HepG2 (cell line): Measurements from ENCODE around the gene DSTN. TPM values are rescaled to one million over a fixed set of nuclear protein-coding genes. Genes with fewer than 3 reads are reported as not detected.

Source experiments
- AKAP8 ChIP-seq: sonication (generic); formaldehyde crosslinking; IDR thresholded peaks from 2 replicates; pipeline ENCODE4 v1.5.1; 2020; ENCODE audit warnings: mild to moderate bottlenecking, missing genetic modification reagents
- BORCS8-MEF2B ChIP-seq: sonication (generic); formaldehyde crosslinking; IDR thresholded peaks from 2 replicates; pipeline ENCODE4 v1.8.0; 2022; ENCODE audit warnings: mild to moderate bottlenecking, missing genetic modification reagents
- CBX5 ChIP-seq: sonication (generic); formaldehyde crosslinking; IDR thresholded peaks from 2 replicates; pipeline ENCODE4 v1.4.0; 2020; ENCODE audit warnings: missing genetic modification reagents, borderline replicate concordance
- IKZF4 ChIP-seq: sonication (generic); formaldehyde crosslinking; IDR thresholded peaks from 2 replicates; pipeline ENCODE4 v1.5.1; 2020; ENCODE audit warnings: borderline replicate concordance, mild to moderate bottlenecking, low read depth, missing genetic modification reagents; ENCODE audit errors: not compliant biosample characterization
- ISX ChIP-seq: sonication (generic); formaldehyde crosslinking; conservative IDR thresholded peaks from 2 replicates; pipeline ENCODE4 v1.5.0; 2020; ENCODE audit warnings: missing genetic modification reagents
- MATR3 ChIP-seq: sonication (generic); formaldehyde crosslinking; IDR thresholded peaks from 2 replicates; pipeline ENCODE4 v1.4.0; 2020; ENCODE audit warnings: missing genetic modification reagents
- PLSCR1 ChIP-seq: sonication (generic); formaldehyde crosslinking; IDR thresholded peaks from 2 replicates; pipeline ENCODE4 v1.5.0; 2020; ENCODE audit warnings: missing genetic modification reagents, mild to moderate bottlenecking, borderline replicate concordance
- SPEN ChIP-seq: sonication (generic); formaldehyde crosslinking; IDR thresholded peaks from 2 replicates; pipeline ENCODE4 v1.5.1; 2020; ENCODE audit warnings: low read depth, mild to moderate bottlenecking, missing genetic modification reagents
- TP53 ChIP-seq: sonication (generic); formaldehyde crosslinking; conservative IDR thresholded peaks from 2 replicates; pipeline ENCODE4 v1.4.0; 2020; ENCODE audit warnings: missing genetic modification reagents
- YY1 ChIP-seq: IDR thresholded peaks from 2 replicates; pipeline ENCODE4 v1.6.1; 2011; ENCODE audit warnings: low read length, low read depth, moderate library complexity, mild to moderate bottlenecking; ENCODE audit not compliant: insufficient read depth, insufficient replicate concordance
- ZBTB46 ChIP-seq: sonication (generic); formaldehyde crosslinking; IDR thresholded peaks from 2 replicates; pipeline ENCODE4 v1.4.0; 2020; ENCODE audit warnings: mild to moderate bottlenecking, missing genetic modification reagents, borderline replicate concordance
- ZNF777 ChIP-seq: sonication (generic); formaldehyde crosslinking; IDR thresholded peaks from 2 replicates; pipeline ENCODE4 v1.4.0; 2020; ENCODE audit warnings: missing genetic modification reagents
- polyA plus RNA-seq, 8 experiments: library from polyadenylated mRNA; depleted of rRNA in 3 of 8; stranded (reverse) in 7 of 8; unstranded in 1 of 8; fragments of >200 nt; fragmentation: Illumina TruSeq in 4 of 8; extraction: Trizol in 4 of 8; gene quantifications; 2 replicates each; pipeline versions ENCODE4 v1.2.1 to v1.2.3, GENCODE V29; 2011 to 2016; ENCODE audit warnings: low read depth in 4 of 8, missing spikeins in 1 of 8, mixed read lengths in 1 of 8; ENCODE audit not compliant: insufficient read depth in 1 of 8
- total RNA-seq, 5 experiments: library from RNA; depleted of rRNA; stranded (reverse); fragments of >200 nt; fragmentation: Illumina TruSeq; extraction: Trizol; gene quantifications; 2 replicates each; pipeline ENCODE4 v1.2.3, GENCODE V29; 2016; ENCODE audit warnings: low read depth in 1 of 5
- TF ChIP-seq, protein P1 (sequence below): sonication (generic); formaldehyde crosslinking; IDR thresholded peaks from 2 replicates; pipeline ENCODE4 v1.5.1; 2020; ENCODE audit warnings: missing genetic modification reagents, mild to moderate bottlenecking, borderline replicate concordance
- TF ChIP-seq, protein P2 (sequence below): sonication (generic); formaldehyde crosslinking; IDR thresholded peaks from 2 replicates; pipeline ENCODE4 v1.5.0; 2020; ENCODE audit warnings: mild to moderate bottlenecking, missing genetic modification reagents, borderline replicate concordance

DSTN gene
- total and polyA plus RNA-seq, 2 of the 13 experiments (the other 11 are each of a cell fraction or from before 2014, with no cell fraction given) = 27.6 to 106 TPM

DNA sequence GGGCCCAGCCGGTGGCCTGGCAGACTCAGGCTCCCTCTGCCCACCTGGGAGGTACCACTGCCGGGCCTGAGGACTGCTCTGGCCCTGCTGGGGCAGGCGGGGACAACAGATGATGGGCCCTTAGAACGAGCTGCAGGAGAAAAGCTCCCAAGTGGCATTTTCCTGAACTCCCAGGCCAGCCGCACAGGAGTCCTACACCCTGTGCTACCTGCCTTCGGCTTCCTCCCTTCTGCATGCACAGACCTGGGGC lies 41.3 kb downstream of the DSTN start (continued):
- TF ChIP-seq, protein P1, sequence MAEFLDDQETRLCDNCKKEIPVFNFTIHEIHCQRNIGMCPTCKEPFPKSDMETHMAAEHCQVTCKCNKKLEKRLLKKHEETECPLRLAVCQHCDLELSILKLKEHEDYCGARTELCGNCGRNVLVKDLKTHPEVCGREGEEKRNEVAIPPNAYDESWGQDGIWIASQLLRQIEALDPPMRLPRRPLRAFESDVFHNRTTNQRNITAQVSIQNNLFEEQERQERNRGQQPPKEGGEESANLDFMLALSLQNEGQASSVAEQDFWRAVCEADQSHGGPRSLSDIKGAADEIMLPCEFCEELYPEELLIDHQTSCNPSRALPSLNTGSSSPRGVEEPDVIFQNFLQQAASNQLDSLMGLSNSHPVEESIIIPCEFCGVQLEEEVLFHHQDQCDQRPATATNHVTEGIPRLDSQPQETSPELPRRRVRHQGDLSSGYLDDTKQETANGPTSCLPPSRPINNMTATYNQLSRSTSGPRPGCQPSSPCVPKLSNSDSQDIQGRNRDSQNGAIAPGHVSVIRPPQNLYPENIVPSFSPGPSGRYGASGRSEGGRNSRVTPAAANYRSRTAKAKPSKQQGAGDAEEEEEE (CRISPR knock-in tag) = no peak
- TF ChIP-seq CBX5 (CRISPR knock-in tag) (no peak), AKAP8 (CRISPR knock-in tag) (no peak), ZNF777 (CRISPR knock-in tag) (no peak), YY1 (no peak), ISX (CRISPR knock-in tag) (no peak), IKZF4 (peak; percentile 25), ZBTB46 (CRISPR knock-in tag) (no peak), MATR3 (CRISPR knock-in tag) (no peak), SPEN (CRISPR knock-in tag) (no peak), TP53 (no peak), BORCS8-MEF2B (CRISPR knock-in tag) (no peak; the same call in 1 of the 2 replicates), PLSCR1 (CRISPR knock-in tag) (no peak)
- TF ChIP-seq, protein P2, sequence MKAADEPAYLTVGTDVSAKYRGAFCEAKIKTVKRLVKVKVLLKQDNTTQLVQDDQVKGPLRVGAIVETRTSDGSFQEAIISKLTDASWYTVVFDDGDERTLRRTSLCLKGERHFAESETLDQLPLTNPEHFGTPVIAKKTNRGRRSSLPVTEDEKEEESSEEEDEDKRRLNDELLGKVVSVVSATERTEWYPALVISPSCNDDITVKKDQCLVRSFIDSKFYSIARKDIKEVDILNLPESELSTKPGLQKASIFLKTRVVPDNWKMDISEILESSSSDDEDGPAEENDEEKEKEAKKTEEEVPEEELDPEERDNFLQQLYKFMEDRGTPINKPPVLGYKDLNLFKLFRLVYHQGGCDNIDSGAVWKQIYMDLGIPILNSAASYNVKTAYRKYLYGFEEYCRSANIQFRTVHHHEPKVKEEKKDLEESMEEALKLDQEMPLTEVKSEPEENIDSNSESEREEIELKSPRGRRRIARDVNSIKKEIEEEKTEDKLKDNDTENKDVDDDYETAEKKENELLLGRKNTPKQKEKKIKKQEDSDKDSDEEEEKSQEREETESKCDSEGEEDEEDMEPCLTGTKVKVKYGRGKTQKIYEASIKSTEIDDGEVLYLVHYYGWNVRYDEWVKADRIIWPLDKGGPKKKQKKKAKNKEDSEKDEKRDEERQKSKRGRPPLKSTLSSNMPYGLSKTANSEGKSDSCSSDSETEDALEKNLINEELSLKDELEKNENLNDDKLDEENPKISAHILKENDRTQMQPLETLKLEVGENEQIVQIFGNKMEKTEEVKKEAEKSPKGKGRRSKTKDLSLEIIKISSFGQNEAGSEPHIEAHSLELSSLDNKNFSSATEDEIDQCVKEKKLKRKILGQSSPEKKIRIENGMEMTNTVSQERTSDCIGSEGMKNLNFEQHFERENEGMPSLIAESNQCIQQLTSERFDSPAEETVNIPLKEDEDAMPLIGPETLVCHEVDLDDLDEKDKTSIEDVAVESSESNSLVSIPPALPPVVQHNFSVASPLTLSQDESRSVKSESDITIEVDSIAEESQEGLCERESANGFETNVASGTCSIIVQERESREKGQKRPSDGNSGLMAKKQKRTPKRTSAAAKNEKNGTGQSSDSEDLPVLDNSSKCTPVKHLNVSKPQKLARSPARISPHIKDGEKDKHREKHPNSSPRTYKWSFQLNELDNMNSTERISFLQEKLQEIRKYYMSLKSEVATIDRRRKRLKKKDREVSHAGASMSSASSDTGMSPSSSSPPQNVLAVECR (CRISPR knock-in tag) = no peak
